Vagina (tissue), 2 donors: ENCODE results near the gene IMMP2L. TPM values are rescaled to one million over a fixed set of nuclear protein-coding genes. Genes with fewer than 3 reads are reported as not detected.
"Not testable (repeated sequence)": the region's sequence is repeated elsewhere in the genome, so short reads cannot be mapped to it uniquely, and the experiment has no call there.

ENCODE experiments used
- DNase-seq, 2 donors: peaks; one replicate each; pipeline ENCODE4 v3.0.0-alpha.2; 2017; ENCODE audit errors: extremely low spot score in 2 of 2
- H3K27ac ChIP-seq: fragments of 200-600 bp; sonication (generic); one replicate; pipeline ENCODE4 v1.5.1; 2019
- H3K27me3 ChIP-seq: fragments of 200-600 bp; sonication (generic); one replicate; pipeline ENCODE4 v1.5.1; 2019
- H3K36me3 ChIP-seq, 2 donors: fragments of 200-600 bp; sonication (generic); one replicate each; pipeline ENCODE4 v1.5.1; 2017 to 2019
- H3K4me1 ChIP-seq: fragments of 200-600 bp; sonication (generic); one replicate; pipeline ENCODE4 v1.5.1; 2019
- H3K4me3 ChIP-seq, 2 donors: fragments of 200-600 bp; sonication (generic); 1 replicate in 1 of 2; 2 replicates in 1 of 2; pipeline ENCODE4 v1.5.1; 2016 to 2019
- H3K9me3 ChIP-seq: fragments of 200-600 bp; sonication (generic); one replicate; pipeline ENCODE4 v1.5.1; 2019
- POLR2A ChIP-seq, 2 donors: fragments of 450-650 bp; IDR thresholded peaks; one replicate each; pipeline ENCODE4 v1.6.1; 2017; ENCODE audit warnings: antibody characterized with exemption in 2 of 2, mild to moderate bottlenecking in 2 of 2, moderate library complexity in 2 of 2
- POLR2AphosphoS5 ChIP-seq, 2 donors: sonication (generic); formaldehyde crosslinking; IDR thresholded peaks; one replicate each; pipeline ENCODE4 v1.9.0; 2017; ENCODE audit warnings: antibody characterized with exemption in 2 of 2, mild to moderate bottlenecking in 2 of 2, low read depth in 1 of 2; ENCODE audit not compliant: insufficient read depth in 1 of 2
- intact Hi-C: fragments of 100-400 bp; cut with DNase I; formaldehyde crosslinking; loops from one replicate; pipeline ENCODE4 v1.15.1; 2023
- total RNA-seq: library from RNA; depleted of rRNA; stranded (reverse); fragments of >200 nt; gene quantifications from one replicate; pipeline ENCODE4 v1.2.3, GENCODE V29; 2016
- TF ChIP-seq, protein P1 (sequence below), 3 experiments: fragments of 450-650 bp in 2 of 3; fragments of 200-600 bp in 1 of 3; sonication (generic) in 1 of 3; IDR thresholded peaks; one replicate each; pipeline ENCODE4 v1.5.1; 2017 to 2019; ENCODE audit warnings: antibody characterized with exemption in 3 of 3, mild to moderate bottlenecking in 2 of 3, moderate library complexity in 2 of 3

Gene IMMP2L
- total RNA-seq, 1 donor from 2014 or later = 13.3 TPM

- no peak overlapping the region for H3K27ac ChIP-seq
- no peak overlapping the region for H3K4me3 ChIP-seq
- intact Hi-C loops = no loop called here
- TF ChIP-seq POLR2AphosphoS5 (IDR thresholded peaks at IDR 0.05; ENCODE audit: insufficient read depth in 1 of 2, low read depth in 1 of 2) (no peak), POLR2A (IDR thresholded peaks at IDR 0.05) (no peak)
- H3K36me3 ChIP-seq = no peaks in the 10 kb centered on the region
- H3K27me3 ChIP-seq = no peaks in the 10 kb centered on the region
- no peaks in the 10 kb centered on the region for H3K4me1 ChIP-seq
- DNase-seq = no peak
- H3K9me3 ChIP-seq = no peaks in the 10 kb centered on the region
These were observed 617.2 kb downstream of the IMMP2L start for GRCh38 chr7:110944966-110945644.

- Histone ChIP-seq H3K27me3 (no peaks in the 10 kb centered on the region), H3K4me3 (no peak overlapping the region), H3K36me3 (no peaks in the 10 kb centered on the region), H3K27ac (no peak overlapping the region), H3K9me3 (no peaks in the 10 kb centered on the region), H3K4me1 (no peaks in the 10 kb centered on the region)
- TF ChIP-seq, protein P1, sequence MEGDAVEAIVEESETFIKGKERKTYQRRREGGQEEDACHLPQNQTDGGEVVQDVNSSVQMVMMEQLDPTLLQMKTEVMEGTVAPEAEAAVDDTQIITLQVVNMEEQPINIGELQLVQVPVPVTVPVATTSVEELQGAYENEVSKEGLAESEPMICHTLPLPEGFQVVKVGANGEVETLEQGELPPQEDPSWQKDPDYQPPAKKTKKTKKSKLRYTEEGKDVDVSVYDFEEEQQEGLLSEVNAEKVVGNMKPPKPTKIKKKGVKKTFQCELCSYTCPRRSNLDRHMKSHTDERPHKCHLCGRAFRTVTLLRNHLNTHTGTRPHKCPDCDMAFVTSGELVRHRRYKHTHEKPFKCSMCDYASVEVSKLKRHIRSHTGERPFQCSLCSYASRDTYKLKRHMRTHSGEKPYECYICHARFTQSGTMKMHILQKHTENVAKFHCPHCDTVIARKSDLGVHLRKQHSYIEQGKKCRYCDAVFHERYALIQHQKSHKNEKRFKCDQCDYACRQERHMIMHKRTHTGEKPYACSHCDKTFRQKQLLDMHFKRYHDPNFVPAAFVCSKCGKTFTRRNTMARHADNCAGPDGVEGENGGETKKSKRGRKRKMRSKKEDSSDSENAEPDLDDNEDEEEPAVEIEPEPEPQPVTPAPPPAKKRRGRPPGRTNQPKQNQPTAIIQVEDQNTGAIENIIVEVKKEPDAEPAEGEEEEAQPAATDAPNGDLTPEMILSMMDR (IDR thresholded peaks at IDR 0.05) = no peak
- TF ChIP-seq POLR2AphosphoS5 (IDR thresholded peaks at IDR 0.05; ENCODE audit: insufficient read depth in 1 of 2, low read depth in 1 of 2) (no peak), POLR2A (IDR thresholded peaks at IDR 0.05) (no peak)
- no peak for DNase-seq
- intact Hi-C loops = no loop called here
These were observed 617.8 kb downstream of the IMMP2L start for GRCh38 chr7:110944448-110944847.

- H3K4me1 ChIP-seq = no peaks in the 10 kb centered on the region
- intact Hi-C loops = no loop called here
- H3K27ac ChIP-seq = no peak overlapping the region
- no peaks in the 10 kb centered on the region for H3K27me3 ChIP-seq
- no peak for DNase-seq
- H3K36me3 ChIP-seq = no peaks in the 10 kb centered on the region
- H3K9me3 ChIP-seq = no peaks in the 10 kb centered on the region
- H3K4me3 ChIP-seq = no peak overlapping the region
- TF ChIP-seq POLR2A (IDR thresholded peaks at IDR 0.05) (no peak), POLR2AphosphoS5 (IDR thresholded peaks at IDR 0.05; ENCODE audit: insufficient read depth in 1 of 2, low read depth in 1 of 2) (no peak)
- TF ChIP-seq, protein P1 (IDR thresholded peaks at IDR 0.05) = no peak
These were observed 618.5 kb downstream of the IMMP2L start for GRCh38 chr7:110943701-110944345.

GRCh38 chr7:110941385-110941784, 620.9 kb downstream of the IMMP2L start:
- no peaks in the 10 kb centered on the region for H3K36me3 ChIP-seq

DNA sequence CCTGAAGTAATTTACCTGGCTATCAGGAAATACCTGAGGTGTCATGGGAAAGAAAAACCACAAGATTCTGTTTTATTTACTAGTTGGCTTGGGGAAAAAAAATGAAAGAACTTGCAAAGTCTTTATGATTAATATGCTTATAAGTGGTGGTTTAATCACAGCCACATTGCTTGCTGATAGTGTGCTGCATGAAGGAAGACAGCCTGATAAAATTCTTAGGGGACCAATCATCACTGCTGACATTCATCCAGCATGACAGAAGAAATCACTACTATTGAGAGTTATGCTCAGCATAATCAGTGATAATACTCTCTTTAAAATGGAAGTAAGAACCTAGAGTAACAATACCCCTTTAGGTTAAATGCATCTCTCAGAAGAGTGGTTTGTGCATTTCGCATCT, 621.5 kb downstream of the IMMP2L start:
- Histone ChIP-seq H3K4me3 (no peak overlapping the region), H3K27ac (no peak overlapping the region), H3K9me3 (no peaks in the 10 kb centered on the region), H3K36me3 (no peaks in the 10 kb centered on the region), H3K4me1 (no peaks in the 10 kb centered on the region), H3K27me3 (no peaks in the 10 kb centered on the region)
- intact Hi-C loops = no loop called here
- DNase-seq = no peak
- TF ChIP-seq POLR2AphosphoS5 (IDR thresholded peaks at IDR 0.05; ENCODE audit: insufficient read depth in 1 of 2, low read depth in 1 of 2) (no peak), POLR2A (IDR thresholded peaks at IDR 0.05) (no peak)

More at GRCh38 chr7:110941385-110941784, 620.9 kb downstream of the IMMP2L start:
- TF ChIP-seq POLR2AphosphoS5 (IDR thresholded peaks at IDR 0.05; ENCODE audit: insufficient read depth in 1 of 2, low read depth in 1 of 2) = no peak
- no peak for TF ChIP-seq POLR2A (IDR thresholded peaks at IDR 0.05)
- TF ChIP-seq, protein P1 (IDR thresholded peaks at IDR 0.05) = no peak
- Histone ChIP-seq H3K4me3 (no peak overlapping the region), H3K4me1 (no peaks in the 10 kb centered on the region), H3K27me3 (no peaks in the 10 kb centered on the region), H3K27ac (no peak overlapping the region), H3K9me3 (no peaks in the 10 kb centered on the region)
- no peak for DNase-seq
- intact Hi-C loops = no loop called here

DNA sequence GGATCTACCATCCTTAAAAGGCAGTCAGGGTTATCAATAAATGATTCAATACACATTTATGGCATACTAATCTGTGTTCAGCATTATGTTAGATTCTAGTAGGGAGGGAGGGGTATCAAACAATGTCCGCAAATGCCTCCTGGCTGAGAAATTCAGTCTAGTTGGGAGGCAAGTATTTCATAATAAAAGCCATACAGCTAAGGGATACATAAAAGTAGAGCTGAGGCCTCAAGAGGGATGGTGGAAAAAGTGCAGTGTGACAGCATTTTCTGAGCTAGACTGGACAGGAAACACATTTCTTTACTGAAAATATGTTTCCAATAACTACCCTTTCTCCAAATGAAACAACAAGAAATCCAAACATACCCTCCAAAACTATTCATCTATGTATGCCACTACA, 624.1 kb downstream of the IMMP2L start:
- Histone ChIP-seq H3K36me3 (no peaks in the 10 kb centered on the region), H3K27me3 (no peaks in the 10 kb centered on the region), H3K9me3 (no peaks in the 10 kb centered on the region), H3K4me3 (no peak overlapping the region), H3K4me1 (no peaks in the 10 kb centered on the region), H3K27ac (no peak overlapping the region)
- DNase-seq = no peak
- TF ChIP-seq, protein P1 (IDR thresholded peaks at IDR 0.05) = no peak
- intact Hi-C loops = no loop called here

DNA sequence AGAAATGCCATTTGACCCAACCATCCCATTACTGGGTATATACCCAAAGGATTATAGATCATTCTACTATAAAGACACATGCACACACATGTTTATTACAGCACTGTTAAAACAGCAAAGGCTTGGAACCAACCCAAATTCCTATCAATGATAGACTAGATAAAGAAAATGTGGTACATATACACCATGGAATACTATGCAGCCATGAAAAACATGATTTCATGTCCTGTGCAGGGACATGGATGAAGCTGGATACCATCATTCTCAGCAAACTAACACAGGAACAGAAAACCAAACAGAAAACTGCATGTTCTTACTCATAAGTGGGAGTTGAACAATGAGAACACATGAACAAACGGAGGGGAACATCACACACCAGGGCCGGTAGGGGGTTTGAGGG, 625.6 kb downstream of the IMMP2L start:
- H3K27ac ChIP-seq, H3K9me3 ChIP-seq, intact Hi-C loops, H3K4me3 ChIP-seq, H3K4me1 ChIP-seq, H3K27me3 ChIP-seq, H3K36me3 ChIP-seq, DNase-seq: not testable (repeated sequence)
